OCI-LY3 (cell line): Measurements from ENCODE around the gene TBC1D2B.
"Not testable (repeated sequence)": the region's sequence is repeated elsewhere in the genome, so short reads cannot be mapped to it uniquely, and the experiment has no call there.

Experiments
- EZH2phosphoT487 ChIP-seq: fragments of 200-600 bp; shearing (Covaris generic); IDR thresholded peaks from 2 replicates; pipeline ENCODE4 v1.6.1; 2018; ENCODE audit warnings: antibody characterized with exemption, mixed run types, low read depth
- TF ChIP-seq, protein P1 (sequence below): fragments of 200-600, 300-600 bp; sonication (generic); IDR thresholded peaks from 2 replicates; pipeline ENCODE4 v1.5.1; 2014; ENCODE audit warnings: antibody characterized with exemption, low read length, low read depth

DNA sequence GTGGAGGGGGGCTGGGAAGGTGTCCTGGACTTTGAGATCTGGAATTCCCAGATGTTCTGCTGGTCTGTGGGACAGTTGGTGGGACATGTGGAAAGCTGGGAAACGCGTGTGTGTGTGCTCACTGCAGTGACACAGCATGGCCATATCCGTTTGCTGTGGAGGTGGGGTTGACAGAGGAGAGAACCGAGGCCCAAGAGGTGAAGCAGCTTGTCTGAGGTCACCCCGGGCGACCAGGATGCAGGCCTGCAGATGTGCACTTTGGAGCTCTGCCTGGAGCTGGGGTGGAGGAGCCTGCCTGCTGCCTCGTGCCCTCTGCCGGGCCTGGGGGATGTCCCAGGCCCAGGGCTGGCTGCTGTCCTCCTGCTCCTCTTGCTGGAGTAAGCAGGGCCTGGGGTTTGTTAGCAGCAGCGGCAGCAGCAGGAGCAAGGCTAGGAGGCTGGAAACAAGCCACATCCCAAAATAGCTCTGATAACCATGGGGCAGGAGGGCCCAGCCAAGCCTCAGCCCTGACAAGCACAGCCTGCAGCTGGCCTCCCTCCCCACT, 85.8 kb downstream of the TBC1D2B start:
- TF ChIP-seq, protein P1, sequence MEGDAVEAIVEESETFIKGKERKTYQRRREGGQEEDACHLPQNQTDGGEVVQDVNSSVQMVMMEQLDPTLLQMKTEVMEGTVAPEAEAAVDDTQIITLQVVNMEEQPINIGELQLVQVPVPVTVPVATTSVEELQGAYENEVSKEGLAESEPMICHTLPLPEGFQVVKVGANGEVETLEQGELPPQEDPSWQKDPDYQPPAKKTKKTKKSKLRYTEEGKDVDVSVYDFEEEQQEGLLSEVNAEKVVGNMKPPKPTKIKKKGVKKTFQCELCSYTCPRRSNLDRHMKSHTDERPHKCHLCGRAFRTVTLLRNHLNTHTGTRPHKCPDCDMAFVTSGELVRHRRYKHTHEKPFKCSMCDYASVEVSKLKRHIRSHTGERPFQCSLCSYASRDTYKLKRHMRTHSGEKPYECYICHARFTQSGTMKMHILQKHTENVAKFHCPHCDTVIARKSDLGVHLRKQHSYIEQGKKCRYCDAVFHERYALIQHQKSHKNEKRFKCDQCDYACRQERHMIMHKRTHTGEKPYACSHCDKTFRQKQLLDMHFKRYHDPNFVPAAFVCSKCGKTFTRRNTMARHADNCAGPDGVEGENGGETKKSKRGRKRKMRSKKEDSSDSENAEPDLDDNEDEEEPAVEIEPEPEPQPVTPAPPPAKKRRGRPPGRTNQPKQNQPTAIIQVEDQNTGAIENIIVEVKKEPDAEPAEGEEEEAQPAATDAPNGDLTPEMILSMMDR, result not testable (repeated sequence)
- TF ChIP-seq EZH2phosphoT487, result not testable (repeated sequence)
